Measurements from ENCODE around the gene CRY2. TPM values are rescaled to one million over a fixed set of nuclear protein-coding genes. Genes with fewer than 3 reads are reported as not detected.
"Not testable (repeated sequence)": the region's sequence is repeated elsewhere in the genome, so short reads cannot be mapped to it uniquely, and the experiment has no call there.

Gene CRY2
- total RNA-seq, 2 experiments from 2014 or later: 22.5 to 23.3 TPM

DNA sequence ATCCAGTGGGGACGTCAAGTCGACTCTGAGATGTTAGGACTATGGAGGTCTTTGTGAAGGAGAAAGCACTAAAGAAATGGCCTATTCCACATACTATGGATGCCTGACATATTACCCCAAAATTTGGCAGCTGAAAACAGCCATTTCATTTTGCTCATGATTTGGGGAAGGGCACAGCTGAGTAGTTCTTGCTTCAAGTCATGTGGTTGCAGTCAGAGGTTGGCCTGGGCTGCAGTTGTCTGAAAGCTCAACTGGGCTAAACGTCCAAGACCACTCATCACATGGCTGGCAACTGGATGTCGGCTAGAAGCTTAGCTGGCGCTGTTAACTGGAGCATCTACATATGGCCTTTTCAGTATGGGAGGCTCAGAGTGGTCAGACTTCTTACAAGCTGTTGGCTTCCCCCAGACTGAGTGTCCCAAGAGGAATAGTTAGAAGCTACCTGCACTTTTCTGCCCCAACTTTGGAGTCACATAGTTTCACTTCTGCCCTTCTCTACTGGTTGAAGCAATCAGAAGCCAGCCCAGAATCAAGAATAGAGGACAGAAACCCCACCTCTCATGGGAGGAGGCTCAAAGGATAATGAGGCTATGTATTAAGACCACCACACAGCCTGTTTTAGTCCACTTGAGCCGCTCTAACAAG lies 28.2 kb upstream of the CRY2 start:
- Mint-ChIP-seq H3K4me1 (no peaks in the 10 kb centered on the region), H3K27ac (no peak overlapping the region), H3K4me3 (no peak overlapping the region), H3K36me3 (no peaks in the 10 kb centered on the region), H3K9me3 (ENCODE audit: low read depth) (no peaks in the 10 kb centered on the region), H3K27me3 (no peaks in the 10 kb centered on the region)
- CTCF ChIA-PET: interaction anchor here (1.5 kb wide), 1 partner anchor 1199 kb away, joined by 3 read pairs; no protein-coding TSS in a partner anchor
- no peak for DNase-seq
- ATAC-seq: no peak

DNA sequence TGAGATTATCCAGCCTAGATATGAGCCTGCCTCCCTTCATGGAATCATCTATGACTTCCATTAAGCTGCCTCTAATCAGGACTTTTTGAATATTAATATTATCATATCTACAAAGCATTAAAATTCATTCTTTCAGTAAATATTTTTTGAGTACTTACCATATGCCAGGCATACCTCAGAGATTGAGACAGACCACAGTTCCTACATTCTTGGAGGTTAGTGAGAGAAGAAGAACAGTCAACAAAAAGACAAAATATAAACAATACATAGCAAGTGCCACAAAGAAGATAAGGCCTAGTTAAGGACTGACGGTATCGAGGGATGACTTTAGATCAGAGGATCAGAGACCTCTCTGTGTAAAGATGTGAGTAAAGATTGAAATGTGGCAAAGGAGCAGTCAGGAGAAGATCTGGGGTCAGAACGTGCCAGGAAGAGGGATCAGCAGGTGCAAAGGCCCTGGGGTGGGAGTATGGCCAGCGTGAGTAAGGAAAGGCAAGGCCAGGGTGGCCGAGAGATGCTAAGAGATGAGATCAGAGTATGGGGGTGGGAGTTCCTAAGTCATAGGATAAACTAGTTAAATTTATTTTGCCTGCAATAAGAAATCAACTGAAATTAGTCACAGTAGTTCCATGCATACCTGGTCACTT lies 26.9 kb upstream of the CRY2 start:
- no peaks in the 10 kb centered on the region for H3K4me1 Mint-ChIP-seq
- H3K27ac Mint-ChIP-seq: no peak overlapping the region
- DNase-seq (no peak), ATAC-seq (no peak)
- H3K36me3 Mint-ChIP-seq: no peaks in the 10 kb centered on the region
- CTCF ChIA-PET: no interaction called here
- H3K27me3 Mint-ChIP-seq: no peaks in the 10 kb centered on the region
- H3K4me3 Mint-ChIP-seq: no peak overlapping the region
- H3K9me3 Mint-ChIP-seq (ENCODE audit: low read depth): no peaks in the 10 kb centered on the region

DNA sequence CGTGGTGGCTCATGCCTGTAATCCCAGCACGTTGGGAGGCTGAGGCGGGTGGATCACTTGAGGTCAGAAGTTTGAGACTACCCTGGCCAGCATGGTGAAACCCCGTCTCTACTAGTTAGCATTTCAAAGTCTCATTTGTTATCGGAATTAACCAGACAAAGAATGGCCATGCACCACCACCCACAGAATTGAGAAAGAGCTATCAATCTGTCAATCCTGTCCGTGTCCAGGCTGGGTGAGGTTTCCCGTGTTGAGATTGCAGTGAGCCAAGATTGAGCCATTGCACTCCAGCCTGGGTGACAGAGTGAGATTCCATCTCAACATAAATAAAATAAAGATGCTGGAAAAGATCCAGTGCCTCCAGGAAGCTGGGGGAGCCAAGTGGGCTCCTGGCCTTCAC lies 20.8 kb upstream of the CRY2 start:
- H3K4me1 Mint-ChIP-seq; DNase-seq; H3K4me3 Mint-ChIP-seq; ATAC-seq; H3K36me3 Mint-ChIP-seq; H3K27ac Mint-ChIP-seq; H3K9me3 Mint-ChIP-seq (ENCODE audit: low read depth); CTCF ChIA-PET: not testable (repeated sequence)
- peaks cover 31% of the 10 kb centered on the region for H3K27me3 Mint-ChIP-seq

DNA sequence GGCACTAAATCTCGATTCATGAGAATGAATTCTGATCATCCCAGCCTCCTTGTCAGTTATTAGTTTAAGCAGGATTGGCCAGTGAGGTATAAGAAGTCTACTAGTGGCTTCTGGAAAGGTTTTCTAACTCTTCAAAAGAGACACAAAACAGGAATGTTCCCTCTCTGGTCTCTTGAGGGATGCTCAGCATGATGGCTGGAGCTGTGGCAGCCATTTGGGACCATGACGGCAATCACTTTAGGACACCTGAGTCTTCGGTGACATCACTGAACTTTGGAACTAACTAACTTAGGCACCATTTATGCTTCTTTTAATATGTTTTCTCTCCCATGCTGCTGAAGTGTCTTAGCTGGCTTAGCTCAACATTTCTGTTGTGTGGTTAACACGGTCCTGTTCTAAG lies 20.2 kb upstream of the CRY2 start:
- Mint-ChIP-seq H3K4me1 (peaks cover 7% of the 10 kb centered on the region), H3K9me3 (ENCODE audit: low read depth) (no peaks in the 10 kb centered on the region), H3K36me3 (no peaks in the 10 kb centered on the region), H3K27ac (no peak overlapping the region), H3K4me3 (no peak overlapping the region), H3K27me3 (peaks cover 31% of the 10 kb centered on the region)
- CTCF ChIA-PET: interaction anchor here (1.1 kb wide), 1 partner anchor 15 kb away, joined by 3 read pairs; no protein-coding TSS in a partner anchor
- DNase-seq (no peak), ATAC-seq (no peak)

DNA sequence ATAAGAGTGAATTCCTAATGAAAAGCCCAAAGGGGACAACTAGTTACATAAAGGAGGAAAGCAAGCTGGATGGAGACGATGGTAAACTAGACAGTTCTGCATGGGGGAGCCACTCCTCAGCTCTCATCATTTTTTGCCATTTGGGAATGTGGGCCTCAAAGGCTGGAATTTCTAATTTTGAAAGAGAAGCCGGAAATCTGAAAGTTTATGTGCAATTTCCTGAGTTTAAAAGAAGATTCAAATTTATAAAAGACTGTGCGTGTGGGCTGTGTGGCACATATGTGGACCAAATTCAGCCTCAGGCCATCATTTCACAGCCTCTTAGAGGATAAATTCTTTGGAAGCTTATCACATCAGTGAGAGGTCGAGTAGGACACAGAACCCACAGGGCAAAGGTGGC lies 18.3 kb upstream of the CRY2 start:
- ATAC-seq (no peak), DNase-seq (no peak)
- Mint-ChIP-seq H3K4me3 (no peak overlapping the region), H3K36me3 (no peaks in the 10 kb centered on the region), H3K4me1 (peaks cover 17% of the 10 kb centered on the region), H3K27me3 (peaks cover 31% of the 10 kb centered on the region), H3K27ac (no peak overlapping the region), H3K9me3 (ENCODE audit: low read depth) (no peaks in the 10 kb centered on the region)
- CTCF ChIA-PET: interaction anchor here (1.1 to 3.7 kb wide), 2 partner anchors 13 to 22 kb away, joined by 3 to 14 read pairs; no protein-coding TSS in a partner anchor

DNA sequence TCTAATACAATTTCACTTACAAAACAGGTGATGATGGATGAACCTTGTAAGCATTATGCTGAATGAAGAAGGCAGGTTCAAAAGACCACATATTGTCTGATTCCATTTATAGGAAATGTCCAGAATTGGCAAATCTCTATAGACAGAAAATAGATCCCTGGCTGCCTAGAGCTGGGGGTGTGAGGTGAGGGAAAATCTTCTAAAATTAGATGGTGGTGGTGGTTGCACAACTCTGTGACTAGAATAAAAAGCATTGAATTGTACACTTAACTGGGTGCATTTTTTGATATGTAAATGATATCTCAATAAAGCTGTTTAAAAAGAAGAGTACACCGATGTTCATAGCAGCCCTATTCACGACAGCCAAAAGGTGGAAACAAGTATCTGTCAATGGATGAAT lies 16.7 kb upstream of the CRY2 start:
- DNase-seq (no peak), ATAC-seq (no peak)
- Mint-ChIP-seq H3K9me3 (ENCODE audit: low read depth) (no peaks in the 10 kb centered on the region), H3K27ac (no peak overlapping the region), H3K4me1 (peaks cover 30% of the 10 kb centered on the region), H3K27me3 (peaks cover 31% of the 10 kb centered on the region), H3K4me3 (no peak overlapping the region), H3K36me3 (peaks cover 4% of the 10 kb centered on the region)
- CTCF ChIA-PET: interaction anchor here (3.7 kb wide), 1 partner anchor 12 kb away, joined by 14 read pairs; no protein-coding TSS in a partner anchor

DNA sequence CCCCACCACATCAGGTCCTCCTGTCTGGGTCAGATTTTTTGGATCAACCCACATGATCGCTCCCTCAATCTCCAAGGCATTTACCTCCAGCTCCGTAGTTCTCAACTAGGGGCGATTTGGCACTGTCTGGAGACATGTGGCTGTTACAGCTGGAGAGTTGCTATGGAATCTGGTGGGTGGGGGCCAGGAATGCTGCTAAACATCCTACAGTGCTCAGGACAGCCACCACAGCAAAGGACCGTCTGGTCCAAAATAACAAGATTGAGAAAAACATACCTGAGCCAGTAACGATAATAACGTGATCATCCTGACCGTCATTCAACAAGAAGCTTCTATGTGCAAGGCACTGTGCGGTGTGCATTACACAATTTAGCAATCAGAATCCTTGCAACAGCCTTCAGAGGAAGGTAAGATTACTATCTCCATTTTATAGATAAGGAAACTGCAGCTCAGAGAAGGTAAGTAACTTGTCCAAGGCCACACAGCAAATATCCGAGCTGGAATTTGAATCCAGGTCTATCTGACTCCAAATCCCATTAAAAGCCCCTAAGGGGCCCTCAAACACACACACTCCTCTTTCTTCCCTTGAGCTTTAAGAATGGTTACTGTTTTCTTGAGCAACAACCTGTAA lies 14.3 kb upstream of the CRY2 start:
- Mint-ChIP-seq H3K36me3 (peaks cover 6% of the 10 kb centered on the region), H3K4me3 (no peak overlapping the region), H3K27ac (no peak overlapping the region), H3K4me1 (peaks cover 36% of the 10 kb centered on the region), H3K27me3 (peaks cover 20% of the 10 kb centered on the region), H3K9me3 (ENCODE audit: low read depth) (peaks cover 2% of the 10 kb centered on the region)
- CTCF ChIA-PET: interaction anchor here (3.3 to 3.8 kb wide), 2 partner anchors 10 to 61 kb away, joined by 21 to 44 read pairs; no protein-coding TSS in a partner anchor
- ATAC-seq (no peak), DNase-seq (no peak)

DNA sequence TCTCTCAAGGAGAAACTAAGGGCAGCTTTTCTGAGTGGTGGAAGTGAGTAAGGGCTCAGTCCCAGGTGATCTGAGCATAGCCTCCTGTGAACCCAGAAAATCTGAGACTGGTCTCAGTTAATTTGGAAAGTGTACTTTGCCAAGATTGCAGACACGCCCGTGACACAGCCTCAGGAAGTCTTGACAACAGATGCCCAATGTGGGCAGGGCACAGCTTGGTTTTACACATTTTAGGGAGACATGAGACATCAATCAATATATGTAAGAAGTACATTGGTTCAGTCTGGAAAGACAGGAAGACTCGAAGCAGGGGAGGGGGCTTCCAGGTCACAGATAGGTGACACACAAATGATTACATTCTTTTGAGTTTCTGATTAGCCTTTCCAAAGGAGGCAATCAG lies 13.5 kb upstream of the CRY2 start:
- H3K4me3 Mint-ChIP-seq: peak overlapping the region; percentile 76
- H3K27ac Mint-ChIP-seq: peak overlapping the region; percentile 92
- ATAC-seq: no peak
- H3K36me3 Mint-ChIP-seq: peaks cover 6% of the 10 kb centered on the region
- peaks cover 2% of the 10 kb centered on the region for H3K9me3 Mint-ChIP-seq (ENCODE audit: low read depth)
- DNase-seq: no peak
- peaks cover 19% of the 10 kb centered on the region for H3K27me3 Mint-ChIP-seq
- CTCF ChIA-PET: interaction anchor here (1.0 to 3.8 kb wide), 8 partner anchors 10 to 85 kb away, joined by 3 to 44 read pairs (median 8); partner anchors contain the start of genes CRY2, PEX16 and SLC35C1
- H3K4me1 Mint-ChIP-seq: peaks cover 36% of the 10 kb centered on the region

DNA sequence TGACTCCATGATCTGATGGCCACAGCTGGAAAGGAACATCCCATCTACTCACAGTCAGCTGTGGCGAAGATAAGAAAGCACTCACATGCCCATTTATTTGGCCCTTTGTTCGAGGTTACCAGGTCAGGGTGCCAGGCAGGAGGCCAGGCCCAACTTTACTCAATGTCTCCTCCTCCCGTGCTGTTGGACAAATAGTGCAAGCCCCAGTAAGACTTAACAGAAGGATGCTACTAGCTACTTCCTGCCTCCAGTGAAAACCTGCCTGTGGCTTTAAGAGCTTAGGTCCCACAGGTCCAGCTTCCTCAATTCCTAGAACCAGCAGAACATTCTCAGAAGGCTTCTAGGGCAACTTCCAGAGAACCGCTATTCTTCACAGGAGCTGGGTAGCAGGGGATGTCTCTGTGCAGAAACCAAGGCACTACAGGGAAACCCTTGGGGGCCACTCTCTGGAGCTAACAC lies 12.9 kb upstream of the CRY2 start:
- peak; percentile 96 for ATAC-seq
- Mint-ChIP-seq H3K4me3 (peak overlapping the region; percentile 76), H3K36me3 (peaks cover 6% of the 10 kb centered on the region), H3K9me3 (ENCODE audit: low read depth) (peaks cover 2% of the 10 kb centered on the region), H3K4me1 (peaks cover 36% of the 10 kb centered on the region), H3K27me3 (peaks cover 15% of the 10 kb centered on the region), H3K27ac (peak overlapping the region; percentile 92)
- CTCF ChIA-PET: interaction anchor here (1.0 to 3.8 kb wide), 8 partner anchors 9 to 84 kb away, joined by 3 to 44 read pairs (median 8); partner anchors contain the start of genes CRY2, PEX16 and SLC35C1
- DNase-seq: peak; percentile 76

DNA sequence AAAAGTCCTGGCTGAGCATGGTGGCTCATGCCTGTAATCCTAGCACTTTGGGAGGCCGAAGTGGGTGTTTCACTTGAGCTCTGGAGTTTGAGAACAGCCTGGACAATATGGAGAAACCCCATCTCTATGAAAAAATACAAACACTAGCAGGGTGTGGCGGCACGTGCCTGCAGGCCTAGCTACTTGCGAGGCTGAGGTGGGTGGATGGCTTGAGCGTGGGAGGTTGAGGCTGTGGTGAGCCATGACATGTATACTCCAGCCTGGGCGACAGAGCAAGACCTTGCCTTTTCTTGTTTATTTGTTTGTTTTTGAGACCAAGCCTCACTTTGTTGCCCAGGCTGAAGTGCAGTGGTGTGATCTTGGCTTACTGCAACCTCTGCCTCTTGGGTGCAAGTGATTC lies 8.1 kb upstream of the CRY2 start:
- Mint-ChIP-seq H3K27ac (no peak overlapping the region), H3K36me3 (peaks cover 5% of the 10 kb centered on the region), H3K4me1 (peaks cover 33% of the 10 kb centered on the region), H3K27me3 (peaks cover 27% of the 10 kb centered on the region), H3K9me3 (ENCODE audit: low read depth) (peaks cover 2% of the 10 kb centered on the region), H3K4me3 (no peak overlapping the region)
- no peak for DNase-seq
- no peak for ATAC-seq
- CTCF ChIA-PET: no interaction called here

DNA sequence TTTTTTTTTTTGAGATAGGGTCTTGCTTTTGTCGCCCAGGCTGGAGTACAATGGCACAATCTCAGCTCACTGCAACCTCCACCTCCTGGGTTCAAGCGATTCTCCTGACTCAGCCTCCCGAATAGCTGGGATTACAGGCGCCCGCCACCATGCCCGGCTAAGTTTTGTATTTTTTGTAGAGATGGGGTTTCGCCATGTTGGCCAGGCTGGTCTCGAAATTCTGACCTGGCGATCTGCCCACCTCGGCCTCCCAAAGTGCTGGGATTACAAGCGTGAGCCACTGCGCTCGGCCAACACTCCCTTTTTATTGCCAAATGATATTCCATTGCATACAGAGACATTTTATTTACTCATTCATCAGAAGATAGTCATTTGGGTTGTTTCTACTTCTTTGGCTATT lies 7.0 kb upstream of the CRY2 start:
- H3K27ac Mint-ChIP-seq; H3K4me3 Mint-ChIP-seq; H3K9me3 Mint-ChIP-seq (ENCODE audit: low read depth); H3K36me3 Mint-ChIP-seq; ATAC-seq; DNase-seq; CTCF ChIA-PET: not testable (repeated sequence)
- peaks cover 24% of the 10 kb centered on the region for H3K4me1 Mint-ChIP-seq
- peaks cover 29% of the 10 kb centered on the region for H3K27me3 Mint-ChIP-seq

DNA sequence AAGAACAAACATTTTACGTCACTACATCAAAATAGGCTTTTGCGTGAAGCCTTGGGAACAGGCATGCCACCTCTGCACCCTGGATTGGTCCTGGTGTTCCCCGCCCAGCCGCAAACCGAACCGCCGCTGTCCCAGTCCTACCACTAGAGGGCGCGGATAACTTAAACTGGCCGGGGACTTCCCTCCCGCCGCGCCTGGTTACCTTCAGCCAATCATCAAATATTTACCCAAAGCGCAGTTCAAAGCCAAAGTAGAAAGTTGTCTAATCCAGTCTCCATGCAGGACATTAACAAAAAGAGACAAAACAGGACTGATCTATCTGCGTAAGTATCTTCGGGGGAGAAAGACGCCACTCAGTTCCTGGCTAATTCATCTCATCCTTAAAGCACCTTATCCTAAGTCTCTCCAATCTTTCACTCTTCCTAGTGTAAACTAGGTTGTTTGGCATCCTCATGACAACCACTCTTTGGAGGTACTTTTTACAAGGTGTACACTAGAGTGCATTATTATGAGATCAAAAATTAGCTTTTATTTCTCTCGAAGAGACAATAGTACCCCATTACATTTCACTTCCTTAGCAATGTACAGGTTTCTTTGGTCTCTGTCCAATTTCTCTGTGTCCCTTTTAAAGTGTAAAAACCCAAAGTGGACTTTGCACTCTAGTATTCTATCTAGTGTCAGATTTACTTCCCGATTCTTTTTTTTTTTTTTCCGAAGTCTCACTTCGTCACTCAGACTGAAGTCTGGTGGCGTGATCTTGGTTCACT lies 3.9 kb upstream of the CRY2 start:
- ATAC-seq (peak; percentile 26), DNase-seq (peak; percentile 91)
- Mint-ChIP-seq H3K4me1 (peaks cover 30% of the 10 kb centered on the region), H3K4me3 (peak overlapping the region; percentile 16), H3K27ac (peak overlapping the region; percentile 56), H3K27me3 (peaks cover 21% of the 10 kb centered on the region), H3K9me3 (ENCODE audit: low read depth) (no peaks in the 10 kb centered on the region), H3K36me3 (no peaks in the 10 kb centered on the region)
- CTCF ChIA-PET: interaction anchor here (0.7 to 5.0 kb wide), 21 partner anchors 9 to 1688 kb away, joined by 3 to 44 read pairs (median 4); partner anchors contain the start of gene SLC35C1

Data from activated CD8-positive, alpha-beta memory T cell treated with anti-CD3 and anti-CD28 coated beads, Interleukin-2, amount 10 ng/mL, durations not matched to agents 7 days and 5 days (primary cell).